Neural progenitor cell (in vitro differentiated cells): ENCODE data around the gene AP2A2.

Source experiments
- CTCF ChIP-seq: fragments of 200-600 bp; sonication (generic); IDR thresholded peaks from 2 replicates; pipeline ENCODE4 v1.5.1; 2017; ENCODE audit warnings: antibody characterized with exemption, mild to moderate bottlenecking
- EZH2 ChIP-seq: fragments of 200-600 bp; sonication (generic); IDR thresholded peaks from 2 replicates; pipeline ENCODE4 v1.6.1; 2017; ENCODE audit warnings: antibody characterized with exemption, mild to moderate bottlenecking, moderate library complexity
- EZH2phosphoT487 ChIP-seq: fragments of 200-600 bp; sonication (generic); IDR thresholded peaks from 2 replicates; pipeline ENCODE4 v1.6.1; 2017; ENCODE audit warnings: antibody characterized with exemption

DNA sequence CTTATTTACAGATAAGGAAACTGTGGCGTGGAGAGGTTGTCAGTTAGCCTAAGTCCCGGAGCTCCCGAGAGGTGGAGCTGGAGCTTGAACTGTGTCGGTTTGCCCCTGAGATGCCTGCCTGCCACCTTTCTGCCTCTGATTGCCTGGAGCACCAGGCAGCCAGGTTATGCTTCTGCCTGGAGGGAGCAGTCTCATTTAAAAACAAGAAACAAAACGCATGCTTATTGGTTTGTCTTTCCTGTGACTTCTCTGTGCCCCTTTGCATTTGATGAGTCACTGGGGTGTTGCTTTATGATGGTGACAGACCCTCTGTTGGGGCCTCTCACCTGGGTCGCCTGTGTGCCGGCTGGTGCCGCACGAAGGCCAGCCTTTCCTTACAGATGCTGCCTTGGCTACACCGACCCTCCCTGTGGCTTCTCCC, 12.2 kb downstream of the AP2A2 start:
- no peak for TF ChIP-seq CTCF
- no peak for TF ChIP-seq EZH2phosphoT487
- TF ChIP-seq EZH2 = no peak
